GM12878 (cell line): Measurements from ENCODE around the gene AMH. TPM values are rescaled to one million over a fixed set of nuclear protein-coding genes. Genes with fewer than 3 reads are reported as not detected.

ENCODE experiments used
- ATAC-seq: fragments of 200-7000 bp; cut with Tn5 transposase; 3 replicates; pipeline ENCODE4 v1.9.1; 2020; ENCODE audit warnings: mild to moderate bottlenecking, moderate library complexity
- BruUV-seq: library from RNA; stranded (reverse); fragments of 400-500 nt; replicated peaks from 2 replicates; lab custom pipeline; 2021; lab: Mats Ljungman, UMichigan
- CTCF ChIA-PET: fragments of 300-600 bp; sonication (Branson Sonifier 250); formaldehyde crosslinking; extraction: SDS; loops from one replicate; lab custom pipeline; 2021; ENCODE audit warnings: inconsistent platforms; lab: Yijun Ruan, JAX
- POLR2A ChIA-PET: fragments of 350-600 bp; formaldehyde crosslinking; extraction: SDS; loops from one replicate; lab custom pipeline; 2021; ENCODE audit warnings: inconsistent platforms; lab: Charles Lee
- RAD21 ChIA-PET: fragments of 300-600 bp; sonication (Branson Sonifier 250); formaldehyde crosslinking; loops from one replicate; lab custom pipeline; 2023; ENCODE audit warnings: antibody characterized with exemption; ENCODE audit not compliant: unreplicated experiment; lab: Charles Lee
- SMC1A ChIA-PET: fragments of 300-600 bp; sonication (Branson Sonifier 250); formaldehyde crosslinking; loops from one replicate; lab custom pipeline; 2023; ENCODE audit not compliant: unreplicated experiment, uncharacterized antibody; lab: Charles Lee
- DNase-seq: peaks from one replicate; pipeline ENCODE4 v3.0.0-alpha.2; 2011; ENCODE audit warnings: low read depth, low spot score
- FAIRE-seq: peaks from 3 replicates; lab custom pipeline; 2011; peaks lifted over from hg19 to GRCh38; lab: Jason Lieb, UNC
- H2AFZ ChIP-seq: 2 replicates; pipeline ENCODE4 v1.6.0; 2011; ENCODE audit warnings: low read depth, low read length, control low read depth; ENCODE audit not compliant: control insufficient read depth
- H3K27ac ChIP-seq: 2 replicates; pipeline ENCODE4 v1.5.1; 2011; ENCODE audit warnings: control low read depth; ENCODE audit not compliant: control insufficient read depth, insufficient read depth
- H3K27me3 ChIP-seq, 2 experiments: replicated peaks in 1 of 2; 2 replicates each; pipeline versions ENCODE4 v1.6.0 to v1.6.1; 2011; ENCODE audit warnings: low read length in 1 of 2; ENCODE audit not compliant: control insufficient read depth in 2 of 2, insufficient read depth in 2 of 2
- H3K36me3 ChIP-seq, 2 experiments: 2 replicates each; pipeline ENCODE4 v1.5.1; 2011; ENCODE audit warnings: low read length in 1 of 2; ENCODE audit not compliant: control insufficient read depth in 2 of 2, insufficient read depth in 2 of 2
- H3K4me1 ChIP-seq: 2 replicates; pipeline ENCODE4 v1.6.1; 2011; ENCODE audit warnings: mild to moderate bottlenecking, low read length, moderate library complexity, mixed read lengths; ENCODE audit not compliant: control insufficient read depth, insufficient read depth
- H3K4me2 ChIP-seq: 2 replicates; pipeline ENCODE4 v1.6.0; 2011; ENCODE audit warnings: control low read depth; ENCODE audit not compliant: control insufficient read depth, insufficient read depth
- H3K4me3 ChIP-seq: fragments of 200-600 bp; sonication (generic); 2 replicates; pipeline ENCODE4 v1.5.1; 2016
- H3K79me2 ChIP-seq: 2 replicates; pipeline ENCODE4 v1.6.0; 2011; ENCODE audit warnings: low read length; ENCODE audit not compliant: control insufficient read depth, insufficient read depth
- H3K9ac ChIP-seq: 2 replicates; pipeline ENCODE4 v1.8.0; 2011; ENCODE audit warnings: low read length, control low read depth, mixed read lengths; ENCODE audit not compliant: control insufficient read depth, insufficient read depth
- H3K9me3 ChIP-seq: replicated peaks from 3 replicates; pipeline ENCODE4 v1.5.1; 2011; ENCODE audit warnings: mild to moderate bottlenecking, low read length; ENCODE audit not compliant: control insufficient read depth, insufficient read depth
- H4K20me1 ChIP-seq: 2 replicates; pipeline ENCODE4 v1.6.0; 2011; ENCODE audit not compliant: control insufficient read depth, insufficient read depth
- BACH1 ChIP-seq: fragments of 450-650 bp; IDR thresholded peaks from 2 replicates; pipeline ENCODE4 v1.6.1; 2017; ENCODE audit warnings: mild to moderate bottlenecking, borderline replicate concordance
- POLR2A ChIP-seq: IDR thresholded peaks from 2 replicates; pipeline ENCODE4 v1.6.1; 2011; ENCODE audit warnings: low read depth, mild to moderate bottlenecking, low read length
- POLR2AphosphoS2 ChIP-seq: IDR thresholded peaks from 2 replicates; pipeline ENCODE4 v1.6.1; 2011; ENCODE audit warnings: low read depth, mild to moderate bottlenecking, low read length, improper control_type of control experiment, moderate library complexity
- POLR2AphosphoS5 ChIP-seq: IDR thresholded peaks from 2 replicates; pipeline ENCODE4 v1.6.1; 2011; ENCODE audit warnings: mild to moderate bottlenecking, low read length, inconsistent platforms
- RUNX3 ChIP-seq: IDR thresholded peaks from 2 replicates; pipeline ENCODE4 v1.6.1; 2012; ENCODE audit warnings: low read length, inconsistent platforms
- WGBS: methylation state at CpG from one replicate; pipeline ENCODE4 v1.1.6; 2016; ENCODE audit warnings: low lambda C conversion rate; ENCODE audit not compliant: insufficient replicate concordance, insufficient coverage; ENCODE audit errors: missing lambda C conversion rate; 5-methylcytosine and 5-hydroxymethylcytosine counted together
- in situ Hi-C: fragments of 300-500 bp; cut with MboI; formaldehyde crosslinking; loops from 9 replicates; pipeline ENCODE4 v1.14.3; 2018; ENCODE audit warnings: mixed read lengths
- intact Hi-C: fragments of 100-400 bp; cut with micrococcal nuclease; formaldehyde crosslinking; loops from one replicate; pipeline ENCODE4 v1.14.2; 2022; ENCODE audit not compliant: unreplicated experiment
- polyA plus RNA-seq, 11 experiments: library from polyadenylated mRNA; depleted of rRNA in 4 of 11; unstranded in 6 of 11; stranded (reverse) in 5 of 11; fragments of >200 nt; fragmentation: Nextera tagmentation in 4 of 11; fragmentation: Illumina TruSeq in 1 of 11; extraction: Ambion mirVana in 4 of 11; extraction: Trizol in 1 of 11; gene quantifications; 1 replicate in 1 of 11; 2 replicates in 10 of 11; pipeline versions ENCODE4 v1.2.1 to v1.2.3, GENCODE V29; 2011 to 2016; ENCODE audit warnings: inconsistent platforms in 2 of 11, missing spikeins in 2 of 11, low read depth in 1 of 11
- total RNA-seq, 4 experiments: library from RNA; depleted of rRNA in 3 of 4; stranded (reverse); fragments of >200 nt in 3 of 4; fragmentation: Illumina TruSeq in 1 of 4; extraction: Trizol in 1 of 4; gene quantifications; 2 replicates each; pipeline versions ENCODE4 v1.2.1 to v1.2.3, GENCODE V29; 2013 to 2021
- TF ChIP-seq, protein P1 (sequence below): fragments of 450-650 bp; IDR thresholded peaks from 2 replicates; pipeline ENCODE4 v1.6.1; 2017; ENCODE audit warnings: antibody characterized with exemption, mild to moderate bottlenecking, moderate library complexity
- TF ChIP-seq, protein P2 (sequence below): IDR thresholded peaks from 2 replicates; pipeline ENCODE4 v1.6.1; 2011; ENCODE audit warnings: borderline replicate concordance, low read depth, mild to moderate bottlenecking, moderate library complexity, low read length; ENCODE audit not compliant: insufficient read depth, poor library complexity, severe bottlenecking

AMH gene
- total and polyA plus RNA-seq, 10 of the 15 experiments (the other 5 are each of a cell fraction or from before 2014, with no cell fraction given) = 0.17 to 3.5 (median 0.81) TPM; not detected in 4

DNA sequence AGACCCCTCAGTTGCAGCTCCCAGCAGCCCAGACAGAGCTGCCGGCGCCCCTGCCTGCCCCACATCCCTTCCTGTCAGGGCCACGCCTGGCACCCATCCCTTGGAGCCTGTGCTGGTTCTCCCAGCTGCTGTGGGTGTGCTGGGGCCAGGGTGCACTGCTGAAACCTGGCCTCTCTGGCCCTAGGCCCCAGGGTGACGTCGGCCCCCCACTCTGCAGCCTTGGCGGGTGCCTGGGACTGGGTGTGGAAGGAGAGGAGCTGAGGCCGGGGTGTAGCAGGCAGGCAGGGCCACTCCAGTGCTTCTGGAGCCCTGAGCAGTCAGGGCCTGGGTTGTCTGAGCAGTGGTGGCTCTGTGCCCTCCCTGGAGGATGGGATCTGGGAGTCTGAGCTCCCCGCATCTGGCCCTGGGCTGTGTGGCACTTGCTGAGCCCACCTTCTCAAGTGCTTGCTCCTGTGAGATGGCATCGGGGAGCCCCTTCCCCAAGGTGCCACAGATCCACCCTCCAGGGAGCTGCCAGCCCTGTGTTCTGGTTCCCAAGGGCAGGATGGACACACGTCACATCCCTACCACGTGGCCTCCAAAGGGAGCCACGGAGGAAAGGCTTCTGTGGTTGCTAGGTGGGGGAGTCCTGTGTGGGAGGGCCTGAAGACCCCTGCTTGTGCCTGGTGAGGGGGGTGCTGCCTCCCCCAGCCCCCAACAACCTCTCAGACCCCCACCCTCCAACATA is 18.2 kb upstream of the AMH start:
- WGBS = 93% methylated on average over 11 of the region's 12 CpGs

More for the DNA sequence above, 18.2 kb upstream of the AMH start:
- no TSS peak for BruUV-seq
- in situ Hi-C loops (loop anchor here (5.0 kb wide), 1 partner anchor 86 kb away; no protein-coding TSS in a partner anchor), intact Hi-C loops (loop anchor here (10.0 kb wide), 1 partner anchor 136 kb away; the partner anchor contains the start of genes IZUMO4 and MOB3A)
- no peaks in the 10 kb centered on the region for H4K20me1 ChIP-seq
- DNase-seq (no peak), ATAC-seq (no peak), FAIRE-seq (no peak)
- H3K4me3 ChIP-seq = no peak overlapping the region
- ChIA-PET CTCF (interaction anchor here (0.7 kb wide), 1 partner anchor 77 kb away, joined by 4 read pairs; no protein-coding TSS in a partner anchor), POLR2A (interaction anchor here (0.6 kb wide), 1 partner anchor 72 kb away, joined by 3 read pairs; no protein-coding TSS in a partner anchor), RAD21 (interaction anchor here (0.8 to 1.3 kb wide), 3 partner anchors 63 to 161 kb away, joined by 3 to 4 read pairs (median 3); no protein-coding TSS in a partner anchor), SMC1A (no interaction called here)
- H3K79me2 ChIP-seq = peaks cover 30% of the 10 kb centered on the region
- no peaks in the 10 kb centered on the region for H3K27me3 ChIP-seq
- H3K4me1 ChIP-seq = peaks cover 12% of the 10 kb centered on the region
- no peak overlapping the region for H2AFZ ChIP-seq
- no peak overlapping the region for H3K4me2 ChIP-seq
- TF ChIP-seq BACH1 (peak; percentile 30; the same call in 1 of the 2 replicates), POLR2AphosphoS2 (peak; percentile 57; the same call in 1 of the 2 replicates), POLR2A (peak; percentile 74), POLR2AphosphoS5 (peak; percentile 59; the same call in 1 of the 2 replicates), RUNX3 (no peak)
- TF ChIP-seq, protein P1, sequence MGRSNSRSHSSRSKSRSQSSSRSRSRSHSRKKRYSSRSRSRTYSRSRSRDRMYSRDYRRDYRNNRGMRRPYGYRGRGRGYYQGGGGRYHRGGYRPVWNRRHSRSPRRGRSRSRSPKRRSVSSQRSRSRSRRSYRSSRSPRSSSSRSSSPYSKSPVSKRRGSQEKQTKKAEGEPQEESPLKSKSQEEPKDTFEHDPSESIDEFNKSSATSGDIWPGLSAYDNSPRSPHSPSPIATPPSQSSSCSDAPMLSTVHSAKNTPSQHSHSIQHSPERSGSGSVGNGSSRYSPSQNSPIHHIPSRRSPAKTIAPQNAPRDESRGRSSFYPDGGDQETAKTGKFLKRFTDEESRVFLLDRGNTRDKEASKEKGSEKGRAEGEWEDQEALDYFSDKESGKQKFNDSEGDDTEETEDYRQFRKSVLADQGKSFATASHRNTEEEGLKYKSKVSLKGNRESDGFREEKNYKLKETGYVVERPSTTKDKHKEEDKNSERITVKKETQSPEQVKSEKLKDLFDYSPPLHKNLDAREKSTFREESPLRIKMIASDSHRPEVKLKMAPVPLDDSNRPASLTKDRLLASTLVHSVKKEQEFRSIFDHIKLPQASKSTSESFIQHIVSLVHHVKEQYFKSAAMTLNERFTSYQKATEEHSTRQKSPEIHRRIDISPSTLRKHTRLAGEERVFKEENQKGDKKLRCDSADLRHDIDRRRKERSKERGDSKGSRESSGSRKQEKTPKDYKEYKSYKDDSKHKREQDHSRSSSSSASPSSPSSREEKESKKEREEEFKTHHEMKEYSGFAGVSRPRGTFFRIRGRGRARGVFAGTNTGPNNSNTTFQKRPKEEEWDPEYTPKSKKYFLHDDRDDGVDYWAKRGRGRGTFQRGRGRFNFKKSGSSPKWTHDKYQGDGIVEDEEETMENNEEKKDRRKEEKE = no peak
- TF ChIP-seq, protein P2, sequence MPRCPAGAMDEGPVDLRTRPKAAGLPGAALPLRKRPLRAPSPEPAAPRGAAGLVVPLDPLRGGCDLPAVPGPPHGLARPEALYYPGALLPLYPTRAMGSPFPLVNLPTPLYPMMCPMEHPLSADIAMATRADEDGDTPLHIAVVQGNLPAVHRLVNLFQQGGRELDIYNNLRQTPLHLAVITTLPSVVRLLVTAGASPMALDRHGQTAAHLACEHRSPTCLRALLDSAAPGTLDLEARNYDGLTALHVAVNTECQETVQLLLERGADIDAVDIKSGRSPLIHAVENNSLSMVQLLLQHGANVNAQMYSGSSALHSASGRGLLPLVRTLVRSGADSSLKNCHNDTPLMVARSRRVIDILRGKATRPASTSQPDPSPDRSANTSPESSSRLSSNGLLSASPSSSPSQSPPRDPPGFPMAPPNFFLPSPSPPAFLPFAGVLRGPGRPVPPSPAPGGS = peak; percentile 25
- H3K9me3 ChIP-seq = no peaks in the 10 kb centered on the region
- no peak overlapping the region for H3K9ac ChIP-seq
- peaks cover 0 to 36% of the 10 kb centered on the region in 2 experiments; a peak in 3 of 4 replicates for H3K36me3 ChIP-seq
- H3K27ac ChIP-seq = no peak overlapping the region
